ENCODE results near the gene GOLGA6L24.
"Not testable (repeated sequence)": the region's sequence is repeated elsewhere in the genome, so short reads cannot be mapped to it uniquely, and the experiment has no call there.

DNA sequence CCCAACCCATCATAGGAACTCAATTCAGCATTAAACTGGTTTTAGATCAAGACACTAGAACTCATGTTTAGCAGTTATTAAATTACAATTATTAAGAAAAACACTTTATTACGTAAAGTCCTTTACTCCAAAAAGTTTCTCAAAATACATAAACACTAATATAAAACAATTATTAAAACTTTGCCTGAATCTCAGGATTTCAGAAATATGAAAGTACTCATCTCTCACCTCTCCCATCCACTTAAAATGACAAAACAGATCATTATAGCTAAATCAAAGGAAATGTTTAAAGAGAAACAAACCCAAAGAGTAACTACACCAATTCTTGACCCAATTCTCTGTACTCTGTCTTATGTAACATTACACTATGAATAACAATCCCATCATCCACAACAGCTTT lies 38.2 kb downstream of the GOLGA6L24 start:
- TF ChIP-seq CTCF, POLR2A, EP300, POLR2AphosphoS5 (IDR thresholded peaks at IDR 0.05): not testable (repeated sequence)
